ENCODE results near the gene DLG2.

GRCh38 chr11:85133636-85134035 is 493.5 kb downstream of the DLG2 start:
- no peak for TF ChIP-seq CTCF (IDR thresholded peaks at IDR 0.05)
- TF ChIP-seq EP300 (IDR thresholded peaks at IDR 0.05): no peak
- no peak for TF ChIP-seq POLR2A (IDR thresholded peaks at IDR 0.05)

Measured in ovary (tissue), 3 donors.